PFSK-1 (cell line): Measurements from ENCODE around the gene PDCL2.
A peak's percentile ranks its signal among the peaks of the same experiment; 100 is the strongest.

Experiments used
- FOXP2 ChIP-seq: optimal IDR thresholded peaks from 2 replicates; pipeline ENCODE3; 2011; ENCODE audit warnings: borderline replicate concordance, control low read depth, inconsistent platforms; ENCODE audit not compliant: insufficient read depth; ENCODE audit errors: extremely low read length, extremely low read depth
- POLR2AphosphoS5 ChIP-seq: IDR thresholded peaks from 2 replicates; pipeline ENCODE4 v1.6.1; 2012; ENCODE audit warnings: low read depth, mild to moderate bottlenecking, control low read depth, low read length, moderate library complexity
- REST ChIP-seq, 2 experiments: IDR thresholded peaks; 2 replicates each; pipeline versions ENCODE4 v1.6.1 to v1.8.0; 2011 to 2012; ENCODE audit warnings: low read depth in 2 of 2, low read length in 2 of 2, control low read depth in 1 of 2, inconsistent platforms in 1 of 2, mild to moderate bottlenecking in 1 of 2, moderate library complexity in 1 of 2; ENCODE audit not compliant: insufficient read depth in 1 of 2
- SIN3A ChIP-seq: IDR thresholded peaks from 2 replicates; pipeline ENCODE4 v1.6.1; 2012; ENCODE audit warnings: mild to moderate bottlenecking, low read length, moderate library complexity, borderline replicate concordance; ENCODE audit not compliant: insufficient read depth
- TAF1 ChIP-seq: IDR thresholded peaks from 2 replicates; pipeline ENCODE4 v1.6.1; 2012; ENCODE audit warnings: low read length, control low read depth, borderline replicate concordance; ENCODE audit not compliant: insufficient read depth

Gene PDCL2

GRCh38 chr4:55545641-55546505 is 46.2 kb downstream of the PDCL2 start:
- no peak for TF ChIP-seq REST (IDR thresholded peaks at IDR 0.05; ENCODE audit: insufficient read depth in 1 of 2, low read depth in 2 of 2, low read length in 2 of 2)
- peak; percentile 42; the same call in 1 of the 2 replicates for TF ChIP-seq POLR2AphosphoS5

- TF ChIP-seq REST (IDR thresholded peaks at IDR 0.05; ENCODE audit: insufficient read depth in 1 of 2, low read depth in 2 of 2, low read length in 2 of 2) (no peak), FOXP2 (no peak), POLR2AphosphoS5 (no peak), SIN3A (no peak), TAF1 (no peak)
These were observed 46.9 kb downstream of the PDCL2 start for GRCh38 chr4:55545151-55545550.

- TF ChIP-seq SIN3A (no peak), TAF1 (no peak), FOXP2 (no peak), REST (IDR thresholded peaks at IDR 0.05; ENCODE audit: insufficient read depth in 1 of 2, low read depth in 2 of 2, low read length in 2 of 2) (no peak), POLR2AphosphoS5 (no peak)
These were observed 48.2 kb downstream of the PDCL2 start for GRCh38 chr4:55543858-55544257.

- TF ChIP-seq SIN3A (no peak), FOXP2 (no peak), REST (IDR thresholded peaks at IDR 0.05; ENCODE audit: insufficient read depth in 1 of 2, low read depth in 2 of 2, low read length in 2 of 2) (no peak), TAF1 (no peak), POLR2AphosphoS5 (no peak)
These were observed 51.8 kb downstream of the PDCL2 start for GRCh38 chr4:55540271-55540670.

GRCh38 chr4:55539658-55540057 is 52.4 kb downstream of the PDCL2 start:
- TF ChIP-seq REST (IDR thresholded peaks at IDR 0.05; ENCODE audit: insufficient read depth in 1 of 2, low read depth in 2 of 2, low read length in 2 of 2) (no peak), SIN3A (no peak), TAF1 (no peak), POLR2AphosphoS5 (no peak), FOXP2 (no peak)
